Measurements from ENCODE around the gene IGFBP4.

DNA sequence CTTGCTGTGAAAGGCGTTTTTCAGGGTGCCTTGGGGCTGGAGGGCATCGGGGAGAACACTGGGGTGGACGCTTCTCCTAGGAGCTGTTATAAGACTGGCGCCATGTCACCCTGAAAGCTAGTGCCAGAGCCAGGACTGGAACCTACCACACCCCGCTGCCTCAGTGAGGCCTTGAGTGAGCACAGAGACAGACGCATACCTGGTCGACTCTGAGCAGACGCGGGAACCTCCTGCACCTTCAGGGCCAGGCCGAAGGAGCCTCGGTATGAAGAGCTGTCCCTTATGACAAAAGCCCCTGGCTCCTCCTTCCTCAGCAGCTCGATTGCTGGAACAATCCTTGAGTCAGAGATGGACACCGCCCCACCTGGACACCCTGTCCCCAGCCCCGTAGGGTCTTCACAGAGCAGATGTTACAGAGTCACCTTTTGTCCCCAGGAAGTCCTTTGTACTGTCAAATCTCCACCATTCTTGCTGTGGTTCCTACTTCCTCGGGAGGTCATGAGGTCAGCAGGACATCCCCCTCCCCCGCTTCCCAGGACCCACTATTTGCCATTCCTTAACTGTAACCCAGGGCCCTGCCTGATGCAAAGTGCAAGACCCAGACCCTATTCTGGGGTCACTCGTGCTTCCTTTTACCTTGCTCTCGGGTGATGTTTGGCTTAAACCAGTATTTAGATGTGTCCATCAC lies 41.2 kb downstream of the IGFBP4 start:
- TF ChIP-seq, protein P1, sequence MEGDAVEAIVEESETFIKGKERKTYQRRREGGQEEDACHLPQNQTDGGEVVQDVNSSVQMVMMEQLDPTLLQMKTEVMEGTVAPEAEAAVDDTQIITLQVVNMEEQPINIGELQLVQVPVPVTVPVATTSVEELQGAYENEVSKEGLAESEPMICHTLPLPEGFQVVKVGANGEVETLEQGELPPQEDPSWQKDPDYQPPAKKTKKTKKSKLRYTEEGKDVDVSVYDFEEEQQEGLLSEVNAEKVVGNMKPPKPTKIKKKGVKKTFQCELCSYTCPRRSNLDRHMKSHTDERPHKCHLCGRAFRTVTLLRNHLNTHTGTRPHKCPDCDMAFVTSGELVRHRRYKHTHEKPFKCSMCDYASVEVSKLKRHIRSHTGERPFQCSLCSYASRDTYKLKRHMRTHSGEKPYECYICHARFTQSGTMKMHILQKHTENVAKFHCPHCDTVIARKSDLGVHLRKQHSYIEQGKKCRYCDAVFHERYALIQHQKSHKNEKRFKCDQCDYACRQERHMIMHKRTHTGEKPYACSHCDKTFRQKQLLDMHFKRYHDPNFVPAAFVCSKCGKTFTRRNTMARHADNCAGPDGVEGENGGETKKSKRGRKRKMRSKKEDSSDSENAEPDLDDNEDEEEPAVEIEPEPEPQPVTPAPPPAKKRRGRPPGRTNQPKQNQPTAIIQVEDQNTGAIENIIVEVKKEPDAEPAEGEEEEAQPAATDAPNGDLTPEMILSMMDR (IDR thresholded peaks at IDR 0.05 in 8 of 11, conservative IDR thresholded peaks at IDR 0.05 in 3 of 11), result no peak
- TF ChIP-seq POLR2AphosphoS5 (IDR thresholded peaks at IDR 0.05), result no peak

Measured in spleen (tissue), 7 donors.